Left colon (tissue), 2 donors: ENCODE results near the gene DSCAM. TPM values are rescaled to one million over a fixed set of nuclear protein-coding genes. Genes with fewer than 3 reads are reported as not detected.

ENCODE experiments used
- ATAC-seq: fragments of 200-7000 bp; cut with Tn5 transposase; one replicate; pipeline ENCODE4 v1.9.1; 2020; ENCODE audit warnings: mild to moderate bottlenecking, moderate library complexity
- DNase-seq, 2 donors: peaks; one replicate each; pipeline ENCODE4 v3.0.0-alpha.2; 2020
- intact Hi-C, 2 donors: fragments of 100-400 bp; cut with DNase I in 1 of 2; cut with micrococcal nuclease in 1 of 2; formaldehyde crosslinking; loops; one replicate each; pipeline versions ENCODE4 v1.11.2 to v1.14.0; 2022; cut with DNase I, micrococcal nuclease
- total RNA-seq, 2 donors: library from RNA; stranded (reverse); fragmentation: NEBNext Ultra II Directional; extraction: Animal tissue kit (Norgen Biotek cat#: 25700); gene quantifications; one replicate each; pipeline ENCODE4 v1.2.1, GENCODE V29; 2021
- donor health status: DM: no; HTN: no; CAD: no.
- donor health status: DM: yes; HTN: yes; CAD: no.

The DSCAM gene
- total RNA-seq, 2 donors from 2014 or later, result not detected

DNA sequence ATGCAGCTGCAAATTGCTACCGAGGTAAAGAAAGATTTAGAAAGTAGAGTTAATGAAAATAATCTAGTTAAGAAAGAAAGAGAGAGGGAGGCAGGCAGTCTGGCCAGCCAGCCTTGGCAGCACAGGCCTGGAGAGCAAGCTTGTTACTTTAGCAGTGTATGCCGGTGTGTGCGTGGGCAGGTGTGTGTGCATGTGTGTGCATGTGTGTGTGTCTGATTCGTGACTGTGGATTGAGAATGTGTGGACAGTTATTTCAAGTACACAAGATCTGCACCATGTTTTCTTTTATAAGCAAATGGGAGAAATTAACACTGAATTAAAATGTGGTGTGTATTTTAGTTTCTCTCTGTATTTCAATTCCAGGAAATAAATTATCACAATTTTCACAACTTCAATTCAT is 211.6 kb downstream of the DSCAM start:
- intact Hi-C loops, result no loop called here
- ATAC-seq (no peak), DNase-seq (no peak)

DNA sequence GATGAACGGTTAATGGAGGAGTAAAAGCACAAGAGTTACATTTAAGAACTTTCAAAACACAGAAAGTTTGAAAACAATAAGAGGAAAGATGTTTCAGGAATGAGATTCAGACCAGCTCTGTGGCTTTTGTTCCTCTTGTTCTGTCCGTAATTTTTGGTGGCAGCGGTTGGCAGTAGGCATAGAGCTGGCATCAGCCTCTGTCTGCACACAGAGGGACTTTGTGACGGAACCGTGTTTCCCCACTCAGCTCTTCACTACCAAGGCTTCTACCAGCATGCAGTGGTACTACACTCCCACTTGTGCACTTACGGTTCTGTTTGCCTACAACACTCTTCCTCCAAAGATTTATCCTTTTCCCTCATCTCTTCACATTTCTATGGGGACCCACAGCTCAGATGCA is 212.8 kb downstream of the DSCAM start:
- ATAC-seq, result no peak

DNA sequence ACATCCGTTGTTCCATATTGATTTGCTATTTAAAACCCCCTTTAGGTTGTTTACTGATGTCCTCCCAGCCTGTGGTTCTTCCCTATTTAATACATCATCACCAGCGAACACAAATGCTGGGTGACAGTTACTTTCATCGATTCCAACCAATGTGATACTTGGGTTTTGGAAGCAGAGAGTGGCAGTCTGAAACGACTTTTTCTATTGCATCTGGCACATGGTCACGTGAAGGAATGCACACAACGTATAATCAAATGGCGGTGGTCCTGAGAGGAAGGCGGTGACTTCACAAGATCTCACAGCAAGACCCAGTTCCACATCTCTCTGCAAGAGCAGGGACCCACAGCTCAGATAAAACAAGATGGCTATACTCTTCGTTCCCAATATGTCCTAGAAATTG is 213.9 kb downstream of the DSCAM start:
- DNase-seq (no peak), ATAC-seq (no peak)
- intact Hi-C loops, result no loop called here

More for the DNA sequence above, 212.8 kb downstream of the DSCAM start:
- intact Hi-C loops, result no loop called here
- no peak for DNase-seq

DNA sequence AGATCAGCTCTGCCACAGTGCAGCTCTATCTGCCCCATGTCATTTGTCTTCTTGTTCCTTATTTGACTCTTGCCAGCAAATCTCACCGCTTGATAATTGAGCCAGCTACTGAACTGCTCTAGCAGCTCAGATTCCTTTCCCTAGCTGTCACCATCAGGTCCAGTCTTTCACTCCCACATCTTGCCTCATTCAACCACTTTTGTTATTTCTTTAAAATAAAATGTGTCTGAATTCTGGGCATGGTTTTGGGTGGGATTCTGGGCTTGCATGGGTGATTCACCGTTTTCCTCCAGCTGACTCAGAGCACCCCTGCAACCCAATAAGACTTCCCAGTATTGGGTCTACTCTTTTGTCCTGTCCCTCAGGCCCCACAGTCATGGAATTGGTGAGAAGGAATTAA is 215.7 kb downstream of the DSCAM start:
- DNase-seq (no peak), ATAC-seq (no peak)
- intact Hi-C loops, result no loop called here

DNA sequence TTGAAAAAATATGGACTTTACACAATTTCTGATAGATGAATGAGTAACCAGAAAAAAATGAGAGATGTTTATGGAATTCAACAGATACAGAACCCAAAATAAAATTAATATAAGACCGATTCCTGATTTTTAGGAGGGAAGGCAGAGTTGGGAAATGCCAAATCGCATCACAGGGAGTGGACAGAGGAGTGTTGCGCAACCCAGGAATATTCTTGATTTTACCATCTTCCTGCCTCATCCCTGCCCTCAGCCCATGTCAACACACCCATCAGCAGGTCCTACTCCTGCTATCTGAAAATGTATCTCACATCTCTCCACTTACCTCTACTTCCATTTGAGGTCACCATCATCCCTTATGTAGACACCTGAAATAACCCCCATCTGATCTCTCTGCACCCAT is 221.0 kb downstream of the DSCAM start:
- intact Hi-C loops, result no loop called here
- no peak for DNase-seq
- no peak for ATAC-seq

DNA sequence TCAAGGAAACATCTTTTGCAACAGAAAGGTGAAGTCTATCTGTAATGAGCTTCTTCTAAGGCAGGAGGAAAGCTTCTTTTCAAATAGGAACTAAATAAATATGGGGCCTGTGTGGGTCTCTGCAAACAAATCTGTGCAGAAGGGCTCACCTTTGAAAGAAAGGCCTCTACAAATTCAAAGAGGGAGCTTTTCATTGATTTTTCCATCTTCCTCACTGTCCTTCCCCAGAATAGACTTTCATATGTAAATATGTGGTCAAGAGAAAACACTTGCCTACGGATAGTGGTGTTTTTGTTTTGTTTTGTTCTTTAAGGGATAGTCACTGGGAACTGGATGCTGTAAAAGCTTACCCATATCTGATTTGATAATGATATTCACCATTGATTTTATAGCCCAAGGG is 223.4 kb downstream of the DSCAM start:
- DNase-seq (no peak), ATAC-seq (no peak)
- intact Hi-C loops, result no loop called here

DNA sequence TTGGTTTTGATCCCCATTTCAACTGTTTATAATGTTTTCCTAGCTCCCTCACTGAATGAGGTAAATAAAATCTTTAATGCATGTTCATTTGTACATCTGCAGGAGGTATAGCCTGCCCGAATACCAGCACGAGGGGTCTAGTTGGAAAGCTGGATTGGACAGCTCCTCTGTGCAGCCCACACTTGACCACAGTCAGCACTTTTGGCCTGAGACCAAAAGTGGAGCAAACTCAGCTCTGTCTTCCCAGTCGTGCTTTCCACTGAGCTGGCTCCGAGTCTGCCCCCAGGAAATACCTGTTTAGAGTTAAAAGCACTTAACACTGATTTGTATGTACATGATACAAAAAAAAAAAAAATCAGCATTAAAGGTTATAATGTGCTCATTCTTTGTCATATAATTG is 224.4 kb downstream of the DSCAM start:
- intact Hi-C loops, result no loop called here
- ATAC-seq, result no peak

DNA sequence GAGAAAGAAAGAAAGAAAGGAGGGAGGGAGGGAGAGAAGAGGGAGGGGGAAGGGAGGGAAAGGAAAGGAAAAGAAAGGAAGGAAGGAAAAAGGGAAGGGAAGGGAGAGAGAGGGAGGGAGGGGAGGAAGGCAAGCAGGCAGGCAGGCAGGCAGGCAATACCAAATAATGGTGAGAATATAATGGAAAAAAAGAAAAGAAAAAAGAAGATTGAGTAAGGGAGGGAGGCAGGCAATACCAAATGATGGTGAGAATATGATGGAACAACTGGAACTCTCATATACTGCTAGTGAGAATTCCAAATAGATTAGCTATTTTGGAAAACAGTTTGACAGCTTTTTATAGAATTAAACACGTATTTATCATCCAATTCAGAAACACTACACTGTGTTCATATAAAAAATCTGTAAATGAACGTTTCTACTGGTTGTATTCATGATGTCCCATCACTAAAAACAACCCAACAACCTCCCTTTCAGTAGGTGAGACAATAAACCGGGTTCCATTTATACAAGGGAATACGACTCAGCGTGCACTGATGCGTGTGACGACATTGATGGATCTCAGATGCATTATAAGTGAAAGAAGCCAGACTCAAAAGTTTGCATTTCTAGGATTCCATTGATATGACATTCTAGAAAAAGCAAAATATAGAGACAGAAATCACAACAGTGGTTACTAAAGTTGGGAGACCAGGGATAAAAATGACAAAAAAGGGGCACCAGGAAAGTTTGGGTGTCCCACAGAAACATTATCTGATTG is 226.4 kb downstream of the DSCAM start:
- ATAC-seq (no peak), DNase-seq (no peak)
- intact Hi-C loops, result no loop called here

More for the DNA sequence above, 224.4 kb downstream of the DSCAM start:
- DNase-seq, result no peak

DNA sequence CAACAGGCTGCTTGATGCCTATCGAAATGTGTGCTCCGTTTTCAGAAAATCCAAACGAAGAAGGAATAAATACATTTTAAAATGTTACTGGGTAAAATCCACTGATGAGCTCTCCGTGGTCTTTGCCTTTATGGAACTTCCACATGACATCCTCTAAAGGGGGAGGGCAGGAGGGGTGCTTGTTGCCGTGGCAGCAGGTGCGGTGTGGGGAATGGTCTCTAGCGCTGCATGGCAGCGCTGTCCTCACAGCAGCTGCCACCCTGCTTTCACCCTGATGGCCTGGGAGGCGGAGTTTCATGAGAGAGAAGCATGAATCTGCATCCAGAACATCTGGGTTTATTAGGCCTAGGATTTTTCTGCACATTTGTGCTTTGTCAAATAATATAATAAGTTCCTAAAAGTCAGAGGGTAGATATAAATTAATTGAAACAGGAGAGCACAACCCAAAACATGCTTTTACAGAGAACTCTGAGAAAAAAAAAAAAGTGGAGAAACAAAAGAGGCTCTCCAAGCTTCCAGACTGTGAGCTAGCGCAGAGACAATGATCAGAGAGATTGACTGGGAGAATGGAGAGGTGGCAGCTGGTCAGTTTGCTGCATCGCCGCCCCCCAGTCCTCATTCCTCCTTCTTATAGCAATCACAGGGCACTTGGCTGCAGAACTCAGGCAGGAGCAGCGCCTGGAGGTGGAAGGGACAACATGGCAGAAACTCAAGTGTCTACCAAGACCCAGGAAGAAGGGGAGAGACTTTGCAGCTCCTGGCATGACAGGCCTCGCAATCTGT is 228.6 kb downstream of the DSCAM start:
- intact Hi-C loops, result no loop called here
- DNase-seq, result no peak
- ATAC-seq, result no peak

DNA sequence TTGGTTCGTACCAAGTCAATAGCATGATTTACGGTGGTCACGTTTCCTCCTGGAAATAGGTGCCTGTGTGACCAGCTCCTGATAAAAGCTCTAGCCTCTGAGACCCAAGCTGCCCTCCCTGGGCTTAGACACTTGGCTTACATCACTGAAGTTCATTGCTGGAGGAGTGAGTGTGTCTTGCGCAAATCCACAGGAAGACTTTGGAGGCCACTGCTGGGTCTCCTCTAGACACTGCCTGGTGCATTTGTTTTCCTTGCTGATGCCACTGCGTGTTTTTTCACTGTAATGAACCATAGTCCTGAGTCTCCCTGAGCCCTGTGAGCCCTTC is 230.6 kb downstream of the DSCAM start:
- ATAC-seq (no peak), DNase-seq (no peak)
- intact Hi-C loops, result no loop called here

DNA sequence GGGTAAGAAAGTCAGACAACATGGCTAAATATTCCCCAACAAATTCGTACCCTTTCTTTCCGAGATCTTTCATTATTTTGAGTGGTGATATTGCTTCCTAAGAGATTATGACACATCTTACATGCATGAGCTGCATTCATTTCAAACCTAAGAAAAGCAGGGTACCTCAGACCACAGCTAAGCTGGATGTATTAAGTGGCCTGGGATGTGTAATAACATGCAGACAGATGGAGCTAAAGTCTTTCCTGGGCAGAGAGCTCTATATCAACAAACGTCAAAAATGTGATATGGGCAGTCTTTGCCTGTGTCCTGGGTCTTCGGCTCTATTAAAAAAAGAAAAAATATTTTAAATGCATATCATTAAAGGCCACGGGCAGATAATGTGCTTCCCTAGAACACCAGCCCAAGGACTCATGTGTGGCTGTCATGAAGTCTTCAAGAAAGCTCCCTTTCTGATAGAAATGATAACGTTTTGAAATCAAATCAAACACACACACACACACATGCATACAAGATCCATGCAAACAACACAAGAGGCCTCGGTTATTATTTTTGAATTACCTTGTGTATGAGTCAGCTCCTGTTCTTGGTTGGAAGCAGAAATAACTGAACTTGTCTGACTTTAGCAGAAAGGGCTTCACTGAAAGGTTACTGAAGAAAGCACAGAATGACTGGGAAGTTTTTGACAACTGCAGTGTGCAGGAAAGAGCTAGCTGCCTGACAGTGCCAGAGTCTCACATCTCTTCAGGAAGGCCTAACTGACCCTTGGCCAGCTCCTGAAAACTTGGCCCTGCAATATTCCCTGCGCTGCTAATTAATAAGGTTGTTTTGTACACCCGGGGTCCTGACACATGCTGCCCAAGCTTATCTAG is 231.2 kb downstream of the DSCAM start:
- intact Hi-C loops, result no loop called here
- no peak for ATAC-seq

DNA sequence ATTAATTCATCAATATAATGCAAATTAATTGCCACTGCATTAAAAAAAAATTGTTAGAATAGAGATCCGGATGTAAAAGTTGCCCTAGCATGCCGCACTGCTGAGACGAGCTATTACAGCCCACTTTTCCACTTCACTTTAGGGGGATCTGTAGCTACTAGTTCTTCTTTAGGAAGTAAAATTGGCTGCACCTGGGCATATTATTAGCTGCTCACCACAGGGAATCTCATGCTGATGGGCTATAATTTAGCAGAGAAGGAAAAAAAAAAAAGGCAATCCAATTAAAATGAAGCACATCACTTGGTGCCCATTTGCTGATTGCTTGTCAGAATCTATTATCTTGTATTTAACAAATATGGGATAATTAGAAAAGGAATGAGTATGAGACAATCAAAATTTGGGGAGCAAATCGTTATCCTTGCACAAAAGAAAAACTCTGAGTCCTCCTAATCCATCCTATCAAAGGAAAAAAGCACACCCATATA is 233.4 kb downstream of the DSCAM start:
- intact Hi-C loops, result no loop called here
- no peak for ATAC-seq

More for the DNA sequence above, 231.2 kb downstream of the DSCAM start:
- no peak for DNase-seq

DNA sequence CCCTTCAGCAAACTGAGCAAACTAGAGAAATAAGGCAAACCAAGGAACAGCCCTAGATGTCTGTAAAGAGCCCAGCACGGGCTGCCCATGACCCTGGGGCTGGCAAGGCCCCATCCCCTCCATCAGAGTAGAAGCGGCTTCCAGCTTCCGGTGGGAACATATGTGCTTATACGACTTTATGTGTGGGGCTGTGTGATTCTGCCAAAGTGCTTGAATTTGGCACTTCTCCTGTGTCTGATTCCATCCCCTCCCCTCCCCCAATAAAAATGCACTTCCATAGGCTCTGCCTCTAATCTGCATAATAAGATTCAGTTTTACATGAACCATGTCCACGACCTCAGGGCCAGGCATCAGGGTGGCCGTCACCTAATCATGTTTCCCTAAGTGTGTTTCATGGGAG is 236.6 kb downstream of the DSCAM start:
- intact Hi-C loops, result no loop called here
- no peak for ATAC-seq
- no peak for DNase-seq

More for the DNA sequence above, 233.4 kb downstream of the DSCAM start:
- no peak for DNase-seq

DNA sequence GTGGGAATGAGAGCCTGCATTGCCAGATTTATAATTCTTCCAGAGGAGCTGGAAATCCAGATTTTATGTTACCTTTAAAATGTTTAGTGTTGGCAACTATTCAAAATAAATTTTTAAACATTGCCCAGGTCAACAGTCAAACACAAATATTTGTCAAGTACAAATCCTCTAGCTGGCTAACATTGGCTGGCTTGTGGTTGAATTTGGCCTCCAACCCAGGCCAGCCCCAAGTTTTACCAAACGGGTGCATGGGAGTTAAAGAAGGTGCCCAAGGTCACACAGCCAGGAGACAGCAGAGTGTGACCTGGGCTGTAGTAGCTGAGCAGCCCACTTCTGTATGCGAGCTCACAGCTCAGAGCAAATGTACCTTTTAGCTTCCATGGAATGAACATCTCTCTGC is 240.6 kb downstream of the DSCAM start:
- no peak for DNase-seq
- intact Hi-C loops, result no loop called here
- ATAC-seq, result no peak

DNA sequence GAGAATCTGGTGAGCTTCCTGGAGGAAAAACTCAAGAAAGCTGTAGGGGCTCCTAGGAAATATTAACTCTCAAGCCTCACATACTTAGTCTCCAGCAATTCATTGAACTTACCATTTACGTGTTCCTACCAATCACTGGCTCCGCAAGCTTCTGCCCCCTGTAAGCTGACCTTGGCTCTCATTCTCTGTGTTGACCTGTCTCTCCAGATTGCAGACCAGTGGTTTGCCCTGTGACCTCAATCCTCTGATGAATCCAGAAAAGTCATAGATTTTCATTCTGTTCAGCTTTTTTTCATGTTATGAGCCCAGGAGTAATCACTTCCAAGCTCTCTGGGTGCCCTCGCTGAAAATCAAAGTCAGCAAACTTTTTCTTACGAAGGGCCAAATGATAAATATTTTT is 241.9 kb downstream of the DSCAM start:
- DNase-seq (no peak), ATAC-seq (no peak)
- intact Hi-C loops, result no loop called here

DNA sequence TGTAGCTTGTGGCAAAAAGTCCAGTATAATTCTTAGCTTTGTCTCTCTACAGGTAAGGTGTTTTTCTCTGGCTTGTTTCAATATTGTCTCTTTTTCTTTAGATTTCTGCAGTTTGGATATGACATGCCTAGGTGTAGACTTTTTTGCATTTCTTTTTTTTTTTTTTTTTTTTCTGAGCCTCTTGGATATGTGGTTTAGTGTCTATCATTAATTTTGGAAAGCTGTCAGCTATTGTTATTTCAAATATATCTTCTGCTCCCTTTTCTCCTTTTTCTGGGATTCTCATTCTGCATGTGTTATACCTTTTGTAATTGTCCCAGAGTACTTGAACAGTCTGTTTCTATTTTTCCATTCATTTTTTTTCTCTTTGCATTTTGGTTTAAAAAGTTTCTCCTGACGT is 243.2 kb downstream of the DSCAM start:
- ATAC-seq, result no peak
- intact Hi-C loops, result no loop called here
- DNase-seq, result no peak

DNA sequence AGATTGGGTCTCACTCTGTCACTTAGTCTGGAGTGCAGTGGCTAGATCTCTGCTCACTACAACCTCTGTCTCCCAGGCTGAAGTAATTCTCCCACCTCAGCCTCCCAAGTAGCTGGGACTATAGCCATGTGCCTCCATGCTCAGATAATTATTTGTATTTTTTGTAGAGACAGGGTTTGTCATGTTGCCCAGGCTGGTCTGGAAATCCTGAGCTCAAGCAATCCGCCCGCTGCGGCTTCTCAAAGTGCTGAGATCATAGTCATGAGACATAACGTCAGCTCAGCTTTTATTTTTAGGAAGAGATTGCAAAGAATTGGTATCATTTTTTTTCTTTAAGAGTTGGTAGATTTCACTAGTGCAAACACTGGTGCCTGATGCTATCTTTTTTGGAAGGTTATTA is 244.9 kb downstream of the DSCAM start:
- no peak for ATAC-seq
- DNase-seq, result no peak
- intact Hi-C loops, result no loop called here

DNA sequence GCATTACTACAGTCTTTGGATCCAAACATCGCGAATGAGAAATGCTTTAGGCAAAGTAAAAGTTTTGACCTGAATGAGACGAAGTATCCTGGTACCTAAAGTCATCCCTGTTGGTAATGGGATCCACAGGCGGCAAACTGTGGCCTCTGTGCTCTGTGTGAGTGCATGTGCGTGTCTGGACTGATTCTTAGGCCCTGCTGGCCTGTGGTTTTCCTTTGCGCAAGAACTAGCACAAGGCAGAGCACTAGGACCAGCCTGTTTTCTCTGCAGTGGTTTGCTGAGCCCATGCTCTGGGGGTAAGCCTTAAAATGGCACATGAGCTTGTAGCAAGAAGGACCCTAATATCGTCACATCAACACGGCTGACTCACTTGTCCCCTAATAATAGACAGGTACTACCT is 251.2 kb downstream of the DSCAM start:
- ATAC-seq (no peak), DNase-seq (no peak)
- intact Hi-C loops, result no loop called here

DNA sequence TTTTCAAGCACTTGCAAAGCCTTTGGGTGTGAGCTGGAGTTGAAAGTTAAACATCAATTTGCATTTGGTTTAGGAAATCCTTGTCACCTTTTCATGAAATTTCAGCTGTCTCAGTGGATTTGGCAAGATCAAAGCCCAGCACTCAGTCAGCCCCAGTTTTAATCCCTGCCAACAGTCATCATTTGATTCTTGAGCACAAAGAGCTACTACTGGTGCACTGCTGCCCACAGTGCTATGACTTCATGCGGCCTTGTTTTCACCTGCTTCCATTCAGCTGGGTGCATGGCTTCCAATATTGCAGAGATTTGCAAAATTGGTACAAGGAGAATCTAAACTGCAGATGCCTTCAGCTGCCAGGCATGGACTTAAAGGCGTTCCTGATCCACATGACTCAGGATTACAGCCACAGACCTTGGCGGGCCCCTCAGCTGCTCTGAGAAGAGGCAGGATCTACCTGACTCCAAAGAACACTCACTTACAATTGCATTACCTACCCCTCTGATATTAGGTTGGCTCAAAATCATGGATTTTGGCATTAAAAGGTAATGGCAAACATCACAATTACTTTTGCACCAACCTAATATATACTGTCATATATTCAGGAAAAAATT is 259.1 kb downstream of the DSCAM start:
- no peak for ATAC-seq
- DNase-seq, result no peak
- intact Hi-C loops, result no loop called here
